C4-2B (cell line): ENCODE results near the gene NEDD4L.

Source experiments
- ZFX ChIP-seq: fragments of 450-650 bp; IDR thresholded peaks from 2 replicates; pipeline ENCODE4 v1.6.1; 2017
- TF ChIP-seq, protein P1 (sequence below): fragments of 450-650 bp; conservative IDR thresholded peaks from 2 replicates; pipeline ENCODE4 v1.5.1; 2017; ENCODE audit warnings: mild to moderate bottlenecking

DNA sequence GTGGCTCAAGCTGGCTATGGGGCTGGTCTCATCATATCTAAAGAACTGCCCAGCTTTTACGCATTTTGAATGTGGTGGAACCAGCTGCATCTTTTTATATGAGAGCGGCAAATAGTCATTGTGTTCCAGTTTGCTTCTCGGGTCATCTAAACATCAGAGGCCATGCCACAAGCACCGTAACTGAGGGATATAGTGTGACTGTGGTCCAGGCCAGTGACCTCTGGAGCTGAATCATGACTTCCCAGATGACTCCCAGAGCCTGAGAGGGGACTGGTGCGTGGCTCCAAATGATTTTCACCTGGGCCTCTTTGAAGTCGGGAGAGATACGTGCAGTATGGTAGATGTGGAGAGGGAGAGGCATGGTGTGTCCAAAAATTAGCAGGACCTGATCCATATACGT, 271.0 kb downstream of the NEDD4L start:
- TF ChIP-seq, protein P1, sequence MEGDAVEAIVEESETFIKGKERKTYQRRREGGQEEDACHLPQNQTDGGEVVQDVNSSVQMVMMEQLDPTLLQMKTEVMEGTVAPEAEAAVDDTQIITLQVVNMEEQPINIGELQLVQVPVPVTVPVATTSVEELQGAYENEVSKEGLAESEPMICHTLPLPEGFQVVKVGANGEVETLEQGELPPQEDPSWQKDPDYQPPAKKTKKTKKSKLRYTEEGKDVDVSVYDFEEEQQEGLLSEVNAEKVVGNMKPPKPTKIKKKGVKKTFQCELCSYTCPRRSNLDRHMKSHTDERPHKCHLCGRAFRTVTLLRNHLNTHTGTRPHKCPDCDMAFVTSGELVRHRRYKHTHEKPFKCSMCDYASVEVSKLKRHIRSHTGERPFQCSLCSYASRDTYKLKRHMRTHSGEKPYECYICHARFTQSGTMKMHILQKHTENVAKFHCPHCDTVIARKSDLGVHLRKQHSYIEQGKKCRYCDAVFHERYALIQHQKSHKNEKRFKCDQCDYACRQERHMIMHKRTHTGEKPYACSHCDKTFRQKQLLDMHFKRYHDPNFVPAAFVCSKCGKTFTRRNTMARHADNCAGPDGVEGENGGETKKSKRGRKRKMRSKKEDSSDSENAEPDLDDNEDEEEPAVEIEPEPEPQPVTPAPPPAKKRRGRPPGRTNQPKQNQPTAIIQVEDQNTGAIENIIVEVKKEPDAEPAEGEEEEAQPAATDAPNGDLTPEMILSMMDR, result no peak
- no peak for TF ChIP-seq ZFX
